Measurements from ENCODE around the gene SH3RF1. TPM values are rescaled to one million over a fixed set of nuclear protein-coding genes. Genes with fewer than 3 reads are reported as not detected.

Gene SH3RF1
- total and polyA plus RNA-seq, 7 experiments from 2014 or later = 0.08 to 3.8 (median 0.50) TPM; not detected in 3

DNA sequence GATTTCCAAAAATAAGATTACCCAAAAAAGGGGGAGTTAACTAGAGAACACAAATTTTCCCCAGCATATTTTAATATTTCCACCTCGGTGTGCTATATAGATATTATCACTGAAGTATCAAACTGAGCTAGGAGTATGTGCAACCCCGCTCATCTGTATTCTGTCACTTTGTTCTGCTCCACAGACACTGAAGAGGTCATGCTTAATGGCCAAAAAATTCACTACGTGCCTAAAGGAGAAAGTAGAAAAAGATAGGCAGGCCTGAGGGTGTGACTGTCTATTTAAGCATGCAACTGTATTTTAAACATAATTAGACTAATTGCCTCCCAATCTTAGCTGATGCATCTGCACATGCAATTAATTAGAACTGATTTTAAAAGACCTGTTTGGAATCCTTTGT, 24.5 kb downstream of the SH3RF1 start:
- ChIA-PET CTCF (no interaction called here), POLR2A (no interaction called here)
- Mint-ChIP-seq H3K36me3 (no peaks in the 10 kb centered on the region), H3K27me3 (peaks cover 16 to 36% (median 27%) of the 10 kb centered on the region in 5 donors), H3K27ac (no peak overlapping the region), H3K4me1 (peaks cover 0 to 5% (median 0%) of the 10 kb centered on the region in 7 donors), H3K9me3 (peaks cover 0 to 2% (median 0%) of the 10 kb centered on the region in 11 donors), H3K4me3 (no peak overlapping the region)
- H3K9me3 ChIP-seq (ENCODE audit: control insufficient read depth in 2 of 3, low read length in 3 of 3) = no peaks in the 10 kb centered on the region
- no peaks in the 10 kb centered on the region for H3K36me3 ChIP-seq (ENCODE audit: control insufficient read depth in 2 of 3, insufficient read depth in 3 of 3, low read length in 3 of 3)
- H3K27ac ChIP-seq (ENCODE audit: low read depth, low read length) = no peak overlapping the region
- H3K4me3 ChIP-seq (ENCODE audit: low read length) = no peak overlapping the region
- intact Hi-C loops (cut with micrococcal nuclease) = no loop called here
- DNase-seq (no peak), ATAC-seq (no peak)
- no peaks in the 10 kb centered on the region for H3K27me3 ChIP-seq (ENCODE audit: control insufficient read depth in 2 of 2, insufficient read depth in 2 of 2, low read length in 2 of 2)
- no peaks in the 10 kb centered on the region for H3K4me1 ChIP-seq (ENCODE audit: control insufficient read depth in 2 of 2, insufficient read depth in 2 of 2, low read length in 2 of 2)

GRCh38 chr4:169245061-169245460, 25.7 kb downstream of the SH3RF1 start:
- peaks cover 0 to 5% (median 0%) of the 10 kb centered on the region in 7 donors for H3K4me1 Mint-ChIP-seq
- CTCF ChIA-PET = no interaction called here
- no peaks in the 10 kb centered on the region for H3K36me3 Mint-ChIP-seq
- Histone ChIP-seq H3K4me3 (ENCODE audit: low read length) (no peak overlapping the region), H3K4me1 (ENCODE audit: control insufficient read depth in 2 of 2, insufficient read depth in 2 of 2, low read length in 2 of 2) (no peaks in the 10 kb centered on the region), H3K9me3 (ENCODE audit: control insufficient read depth in 2 of 3, low read length in 3 of 3) (no peaks in the 10 kb centered on the region), H3K27me3 (ENCODE audit: control insufficient read depth in 2 of 2, insufficient read depth in 2 of 2, low read length in 2 of 2) (no peaks in the 10 kb centered on the region), H3K27ac (ENCODE audit: low read depth, low read length) (no peak overlapping the region), H3K36me3 (ENCODE audit: control insufficient read depth in 2 of 3, insufficient read depth in 3 of 3, low read length in 3 of 3) (no peaks in the 10 kb centered on the region)
- intact Hi-C loops (cut with micrococcal nuclease) = no loop called here
- H3K9me3 Mint-ChIP-seq = peaks cover 0 to 2% (median 0%) of the 10 kb centered on the region in 11 donors
- H3K4me3 Mint-ChIP-seq = no peak overlapping the region
- peaks cover 10 to 39% (median 27%) of the 10 kb centered on the region in 5 donors for H3K27me3 Mint-ChIP-seq
- no peak for ATAC-seq
- POLR2A ChIA-PET = no interaction called here
- H3K27ac Mint-ChIP-seq = no peak overlapping the region
- DNase-seq = no peak

DNA sequence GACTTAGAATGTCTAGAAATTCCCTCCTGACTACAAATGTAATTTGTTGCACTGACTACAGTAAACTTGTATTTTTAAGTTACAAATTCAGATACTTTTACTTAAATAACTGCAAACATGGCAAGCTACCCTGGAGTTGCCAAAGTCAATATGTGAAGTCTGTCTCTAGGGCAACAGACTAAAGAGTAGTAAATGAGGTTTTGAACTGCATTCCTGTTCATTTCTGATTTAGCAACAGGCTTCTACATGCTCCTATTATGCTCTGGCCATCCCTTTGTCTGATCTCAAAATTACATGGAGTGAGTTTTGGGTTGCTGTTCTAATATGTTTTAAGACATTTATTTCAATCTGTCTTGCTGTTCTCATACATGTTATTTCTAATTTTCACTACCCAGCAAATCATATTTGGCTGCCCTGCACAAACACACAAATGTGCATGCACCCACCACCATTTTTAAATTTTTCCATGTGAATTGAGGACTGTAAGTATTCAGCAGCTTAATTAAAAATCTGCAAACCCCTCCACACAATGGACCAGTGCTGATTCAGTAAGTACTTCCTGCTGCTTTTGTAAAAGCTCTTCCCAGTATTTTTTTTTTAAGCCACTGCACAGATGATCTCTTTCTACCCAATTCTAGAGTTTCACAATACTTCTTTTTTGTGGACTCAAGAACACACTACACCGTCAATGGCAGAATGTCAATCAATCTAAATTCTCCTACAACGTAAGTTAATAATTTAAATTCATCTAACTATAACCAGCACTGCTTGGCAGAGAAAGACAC, 26.7 kb downstream of the SH3RF1 start:
- H3K36me3 ChIP-seq (ENCODE audit: control insufficient read depth in 2 of 3, insufficient read depth in 3 of 3, low read length in 3 of 3) = no peaks in the 10 kb centered on the region
- ATAC-seq (no peak), DNase-seq (no peak)
- no peaks in the 10 kb centered on the region for H3K4me1 ChIP-seq (ENCODE audit: control insufficient read depth in 2 of 2, insufficient read depth in 2 of 2, low read length in 2 of 2)
- ChIA-PET CTCF (no interaction called here), POLR2A (no interaction called here)
- no peaks in the 10 kb centered on the region for H3K9me3 ChIP-seq (ENCODE audit: control insufficient read depth in 2 of 3, low read length in 3 of 3)
- H3K4me3 ChIP-seq (ENCODE audit: low read length) = no peak overlapping the region
- intact Hi-C loops (cut with micrococcal nuclease) = no loop called here
- peaks cover 0 to 2% (median 0%) of the 10 kb centered on the region in 11 donors for H3K9me3 Mint-ChIP-seq
- no peak overlapping the region for H3K27ac ChIP-seq (ENCODE audit: low read depth, low read length)
- H3K27me3 Mint-ChIP-seq = peaks cover 9 to 39% (median 22%) of the 10 kb centered on the region in 5 donors
- H3K4me1 Mint-ChIP-seq = peaks cover 0 to 3% (median 0%) of the 10 kb centered on the region in 7 donors
- no peaks in the 10 kb centered on the region for H3K36me3 Mint-ChIP-seq
- H3K4me3 Mint-ChIP-seq = no peak overlapping the region
- H3K27me3 ChIP-seq (ENCODE audit: control insufficient read depth in 2 of 2, insufficient read depth in 2 of 2, low read length in 2 of 2) = no peaks in the 10 kb centered on the region
- no peak overlapping the region for H3K27ac Mint-ChIP-seq

DNA sequence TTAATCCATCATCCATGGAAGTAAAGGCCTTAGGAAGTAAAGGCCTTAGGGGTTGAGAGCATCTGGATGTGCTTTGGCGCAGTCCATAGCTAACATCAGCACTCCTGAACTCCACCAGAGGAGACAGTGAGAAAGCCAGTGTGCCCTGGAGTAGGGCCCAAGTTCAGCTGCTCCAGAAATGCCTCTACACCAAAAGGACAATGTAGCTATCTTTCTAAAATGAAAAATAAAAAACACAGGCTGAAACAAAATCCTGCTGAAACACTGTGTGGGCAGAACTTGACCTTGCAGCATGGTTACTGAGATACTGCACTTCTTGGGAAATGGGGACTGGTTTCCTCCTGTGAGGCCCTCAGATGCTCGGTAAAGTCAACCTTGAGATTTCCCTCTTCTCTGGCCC, 29.3 kb downstream of the SH3RF1 start:
- no peaks in the 10 kb centered on the region for H3K9me3 Mint-ChIP-seq
- H3K36me3 Mint-ChIP-seq = no peaks in the 10 kb centered on the region
- POLR2A ChIA-PET = no interaction called here
- no peak overlapping the region for H3K27ac Mint-ChIP-seq
- DNase-seq (no peak), ATAC-seq (no peak)
- Histone ChIP-seq H3K9me3 (ENCODE audit: control insufficient read depth in 2 of 3, low read length in 3 of 3) (no peaks in the 10 kb centered on the region), H3K4me1 (ENCODE audit: control insufficient read depth in 2 of 2, insufficient read depth in 2 of 2, low read length in 2 of 2) (no peaks in the 10 kb centered on the region), H3K36me3 (ENCODE audit: control insufficient read depth in 2 of 3, insufficient read depth in 3 of 3, low read length in 3 of 3) (no peaks in the 10 kb centered on the region), H3K27me3 (ENCODE audit: control insufficient read depth in 2 of 2, insufficient read depth in 2 of 2, low read length in 2 of 2) (no peaks in the 10 kb centered on the region), H3K27ac (ENCODE audit: low read depth, low read length) (no peak overlapping the region), H3K4me3 (ENCODE audit: low read length) (no peak overlapping the region)
- peaks cover 0 to 2% (median 0%) of the 10 kb centered on the region in 7 donors for H3K4me1 Mint-ChIP-seq
- CTCF ChIA-PET = no interaction called here
- H3K4me3 Mint-ChIP-seq = no peak overlapping the region
- intact Hi-C loops (cut with micrococcal nuclease) = no loop called here
- peaks cover 9 to 28% (median 15%) of the 10 kb centered on the region in 5 donors for H3K27me3 Mint-ChIP-seq

DNA sequence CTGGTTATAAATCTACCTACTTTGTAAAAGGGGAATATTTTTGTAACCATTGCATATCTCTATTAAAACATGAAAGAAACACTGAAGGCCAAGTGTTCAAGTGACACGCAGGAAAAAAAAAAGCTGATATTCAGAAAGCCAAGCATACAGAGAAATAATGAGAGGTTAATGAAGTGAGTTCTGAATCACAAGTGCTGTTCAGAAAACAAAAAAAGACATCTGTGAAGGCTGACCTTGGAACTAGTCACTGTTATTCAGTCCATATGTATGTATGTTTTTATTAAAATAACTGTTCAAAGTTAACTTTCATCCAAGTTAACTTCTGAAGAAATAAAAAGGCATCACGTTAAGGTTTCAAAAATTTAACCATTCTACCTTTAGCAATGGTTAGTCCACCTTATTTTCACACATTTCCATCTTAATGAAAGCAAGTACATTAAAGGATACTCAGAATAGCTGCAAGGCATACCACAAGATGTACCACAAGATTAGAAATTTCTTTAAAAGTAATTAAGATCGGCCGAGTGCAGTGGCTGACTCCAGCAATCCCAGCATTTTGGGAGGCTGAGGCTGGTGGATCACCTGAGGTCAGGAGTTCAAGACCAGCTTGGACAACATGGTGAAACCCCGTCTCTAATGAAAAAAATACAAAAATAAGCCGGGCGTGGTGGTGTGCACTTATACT, 31.4 kb downstream of the SH3RF1 start:
- Mint-ChIP-seq H3K4me1 (peaks cover 0 to 2% (median 0%) of the 10 kb centered on the region in 7 donors), H3K27me3 (peaks cover 6 to 26% (median 22%) of the 10 kb centered on the region in 5 donors), H3K4me3 (no peak overlapping the region), H3K36me3 (peaks cover 0 to 3% (median 0%) of the 10 kb centered on the region in 5 donors), H3K9me3 (no peaks in the 10 kb centered on the region), H3K27ac (no peak overlapping the region)
- no peaks in the 10 kb centered on the region for H3K36me3 ChIP-seq (ENCODE audit: control insufficient read depth in 2 of 3, insufficient read depth in 3 of 3, low read length in 3 of 3)
- no peaks in the 10 kb centered on the region for H3K4me1 ChIP-seq (ENCODE audit: control insufficient read depth in 2 of 2, insufficient read depth in 2 of 2, low read length in 2 of 2)
- DNase-seq = no peak
- ChIA-PET CTCF (no interaction called here), POLR2A (no interaction called here)
- ATAC-seq = no peak
- H3K4me3 ChIP-seq (ENCODE audit: low read length) = no peak overlapping the region
- H3K9me3 ChIP-seq (ENCODE audit: control insufficient read depth in 2 of 3, low read length in 3 of 3) = no peaks in the 10 kb centered on the region
- H3K27ac ChIP-seq (ENCODE audit: low read depth, low read length) = no peak overlapping the region
- H3K27me3 ChIP-seq (ENCODE audit: control insufficient read depth in 2 of 2, insufficient read depth in 2 of 2, low read length in 2 of 2) = no peaks in the 10 kb centered on the region
- intact Hi-C loops (cut with micrococcal nuclease) = no loop called here

- peaks cover 0 to 3% (median 0%) of the 10 kb centered on the region in 5 donors for H3K36me3 Mint-ChIP-seq
- ChIA-PET CTCF (no interaction called here), POLR2A (no interaction called here)
- H3K4me1 Mint-ChIP-seq = peaks cover 0 to 2% (median 0%) of the 10 kb centered on the region in 7 donors
- no peak for ATAC-seq
- Histone ChIP-seq H3K36me3 (ENCODE audit: control insufficient read depth in 2 of 3, insufficient read depth in 3 of 3, low read length in 3 of 3) (no peaks in the 10 kb centered on the region), H3K27ac (ENCODE audit: low read depth, low read length) (no peak overlapping the region), H3K27me3 (ENCODE audit: control insufficient read depth in 2 of 2, insufficient read depth in 2 of 2, low read length in 2 of 2) (no peaks in the 10 kb centered on the region), H3K4me3 (ENCODE audit: low read length) (no peak overlapping the region), H3K4me1 (ENCODE audit: control insufficient read depth in 2 of 2, insufficient read depth in 2 of 2, low read length in 2 of 2) (no peaks in the 10 kb centered on the region), H3K9me3 (ENCODE audit: control insufficient read depth in 2 of 3, low read length in 3 of 3) (no peaks in the 10 kb centered on the region)
- H3K9me3 Mint-ChIP-seq = no peaks in the 10 kb centered on the region
- no peak overlapping the region for H3K27ac Mint-ChIP-seq
- H3K4me3 Mint-ChIP-seq = no peak overlapping the region
- DNase-seq = no peak
- H3K27me3 Mint-ChIP-seq = peaks cover 0 to 19% (median 17%) of the 10 kb centered on the region in 5 donors
- intact Hi-C loops (cut with micrococcal nuclease) = no loop called here
These were observed 32.3 kb downstream of the SH3RF1 start for GRCh38 chr4:169238445-169238844.
